B cell (primary cell): Measurements from ENCODE around the gene SALL2.

Source experiments
- CTCF ChIP-seq: fragments of 200-600 bp; IDR thresholded peaks from one replicate; pipeline ENCODE4 v1.8.0; 2022; ENCODE audit warnings: antibody characterized with exemption, mild to moderate bottlenecking
- EZH2 ChIP-seq: IDR thresholded peaks from 2 replicates; pipeline ENCODE4 v1.6.1; 2012; ENCODE audit warnings: borderline replicate concordance, low read depth, mild to moderate bottlenecking, moderate library complexity, low read length; ENCODE audit not compliant: insufficient read depth, poor library complexity, severe bottlenecking

- no peak for TF ChIP-seq CTCF
- TF ChIP-seq EZH2: no peak
Observed at GRCh38 chr14:21537090-21537424, 10.9 kb upstream of the SALL2 start.
